Mononuclear cell (primary cell): Measurements from ENCODE around the gene ITPR1. TPM values are rescaled to one million over a fixed set of nuclear protein-coding genes. Genes with fewer than 3 reads are reported as not detected.

ENCODE experiments used
- H3K27me3 ChIP-seq: 2 replicates; pipeline ENCODE4 v1.6.0; 2011; ENCODE audit warnings: low read length, control low read depth; ENCODE audit not compliant: insufficient read depth
- H3K4me1 ChIP-seq: 2 replicates; pipeline ENCODE4 v1.5.1; 2011; ENCODE audit warnings: mild to moderate bottlenecking, low read length, control low read depth; ENCODE audit not compliant: insufficient read depth
- H3K4me3 ChIP-seq: 2 replicates; pipeline ENCODE4 v1.5.1; 2011; ENCODE audit warnings: mild to moderate bottlenecking, low read length, moderate library complexity
- H3K9me3 ChIP-seq: 2 replicates; pipeline ENCODE4 v1.5.1; 2011; ENCODE audit warnings: low read depth, mild to moderate bottlenecking, control low read depth, low read length
- total RNA-seq: library from RNA; depleted of rRNA; stranded (reverse); fragments of >200 nt; gene quantifications from one replicate; pipeline ENCODE4 v1.2.3, GENCODE V29; 2012

ITPR1 gene
- total RNA-seq, 1 donor = 116 TPM

DNA sequence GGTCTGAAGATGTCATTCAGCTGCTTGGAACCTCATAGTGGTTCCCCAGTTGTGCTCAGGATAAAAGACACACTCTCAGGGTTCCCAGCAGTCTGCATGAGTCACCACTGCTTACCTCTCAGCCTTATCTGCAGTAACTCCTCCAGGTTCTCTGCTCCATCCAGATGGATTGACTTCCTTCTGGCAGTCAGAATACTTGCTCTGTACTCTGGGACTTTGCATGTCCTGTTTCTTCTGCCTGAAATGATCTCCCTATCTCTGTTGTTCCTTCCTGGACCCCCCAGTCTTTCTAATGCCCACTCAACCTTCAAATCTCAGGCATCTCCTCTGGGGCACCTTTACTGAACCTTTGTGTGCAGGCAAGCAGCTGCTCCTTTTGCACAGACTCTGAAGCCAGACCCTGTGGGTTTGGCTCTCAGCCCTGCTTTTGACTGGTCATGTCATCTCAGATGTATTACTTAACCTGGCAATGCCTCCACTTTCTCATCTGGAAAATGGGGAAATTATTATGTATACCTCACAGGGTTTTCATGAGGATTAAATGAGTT lies 38.4 kb downstream of the ITPR1 start:
- Histone ChIP-seq H3K4me1 (peaks cover 77% of the 10 kb centered on the region), H3K9me3 (no peaks in the 10 kb centered on the region), H3K4me3 (no peak overlapping the region), H3K27me3 (no peaks in the 10 kb centered on the region)

DNA sequence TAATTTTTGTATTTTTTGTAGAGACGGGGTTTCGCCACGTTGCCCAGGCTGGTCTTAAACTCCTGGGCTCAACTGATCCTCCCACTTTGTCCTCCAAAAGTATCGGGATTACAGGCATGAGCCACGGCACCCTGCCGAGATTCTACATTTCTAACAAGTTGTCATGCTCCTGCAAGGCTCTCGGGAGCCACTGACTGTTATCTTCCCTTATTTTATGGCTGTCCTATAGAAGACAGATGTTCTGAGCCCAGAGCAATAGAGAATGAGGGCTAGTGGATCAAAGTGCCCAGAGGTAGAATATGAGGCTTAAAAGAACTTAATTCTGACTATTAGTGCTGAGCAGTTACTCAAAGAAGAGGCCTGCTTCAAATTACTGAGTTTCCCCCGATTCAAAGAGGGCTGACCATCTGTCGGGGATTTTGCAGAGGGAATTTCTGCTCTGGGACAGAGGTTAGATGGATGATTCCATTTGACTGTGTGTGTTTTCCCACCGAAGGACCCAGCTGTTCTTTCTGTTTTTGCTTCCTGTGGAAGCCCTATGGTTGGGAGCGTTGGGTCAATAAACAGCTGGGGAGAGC lies 39.5 kb downstream of the ITPR1 start:
- Histone ChIP-seq H3K9me3 (no peaks in the 10 kb centered on the region), H3K27me3 (no peaks in the 10 kb centered on the region), H3K4me1 (peaks cover 67% of the 10 kb centered on the region), H3K4me3 (no peak overlapping the region)

- H3K9me3 ChIP-seq = peaks cover 6% of the 10 kb centered on the region
- peaks cover 55% of the 10 kb centered on the region for H3K4me1 ChIP-seq
- H3K4me3 ChIP-seq = no peak overlapping the region
- H3K27me3 ChIP-seq = no peaks in the 10 kb centered on the region
These were observed 40.6 kb downstream of the ITPR1 start for GRCh38 chr3:4533489-4534443.

DNA sequence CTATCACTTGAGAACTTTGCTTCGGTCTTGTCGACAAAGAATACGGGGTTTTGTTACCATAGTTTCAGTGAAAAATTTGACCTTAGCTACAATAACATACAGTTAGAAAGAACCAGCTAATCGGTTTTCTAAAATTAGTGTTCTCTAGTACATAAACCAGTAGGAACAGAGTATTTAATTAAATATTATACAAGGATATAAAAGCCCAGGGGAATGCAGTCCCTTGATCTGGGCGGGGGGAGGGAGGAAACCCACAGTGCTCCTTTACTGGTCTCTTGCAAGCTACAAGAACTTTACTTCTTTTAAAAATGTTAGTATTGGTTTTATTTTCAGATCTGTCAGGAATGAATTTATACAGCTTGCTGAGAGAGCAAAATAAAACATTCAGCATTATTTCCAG lies 41.8 kb downstream of the ITPR1 start:
- Histone ChIP-seq H3K4me3 (no peak overlapping the region), H3K27me3 (no peaks in the 10 kb centered on the region), H3K9me3 (peaks cover 6% of the 10 kb centered on the region), H3K4me1 (peaks cover 44% of the 10 kb centered on the region)

DNA sequence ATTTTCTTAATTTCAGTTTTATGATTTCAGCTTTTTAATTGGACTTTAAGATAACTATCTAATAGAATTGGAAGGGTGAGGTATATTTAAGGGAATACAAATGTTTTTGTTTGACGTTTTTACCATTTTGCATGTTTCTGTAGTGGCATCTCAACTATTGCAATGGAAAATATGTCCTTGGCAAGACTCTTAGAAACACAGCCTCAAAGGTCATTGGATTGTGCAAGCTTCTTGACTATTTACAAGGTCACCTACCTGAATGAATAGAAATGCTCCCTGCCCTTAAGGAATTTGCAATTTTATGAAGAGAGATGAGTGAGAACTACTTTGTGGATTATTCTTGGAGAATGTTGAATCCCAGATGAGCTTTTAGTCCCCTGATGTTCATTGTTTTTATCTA lies 43.1 kb downstream of the ITPR1 start:
- H3K9me3 ChIP-seq = peaks cover 6% of the 10 kb centered on the region
- H3K27me3 ChIP-seq = no peaks in the 10 kb centered on the region
- H3K4me1 ChIP-seq = peaks cover 30% of the 10 kb centered on the region
- H3K4me3 ChIP-seq = no peak overlapping the region

GRCh38 chr3:4540267-4540666 lies 47.1 kb downstream of the ITPR1 start:
- Histone ChIP-seq H3K27me3 (no peaks in the 10 kb centered on the region), H3K4me3 (no peak overlapping the region), H3K4me1 (peaks cover 3% of the 10 kb centered on the region), H3K9me3 (peaks cover 6% of the 10 kb centered on the region)

DNA sequence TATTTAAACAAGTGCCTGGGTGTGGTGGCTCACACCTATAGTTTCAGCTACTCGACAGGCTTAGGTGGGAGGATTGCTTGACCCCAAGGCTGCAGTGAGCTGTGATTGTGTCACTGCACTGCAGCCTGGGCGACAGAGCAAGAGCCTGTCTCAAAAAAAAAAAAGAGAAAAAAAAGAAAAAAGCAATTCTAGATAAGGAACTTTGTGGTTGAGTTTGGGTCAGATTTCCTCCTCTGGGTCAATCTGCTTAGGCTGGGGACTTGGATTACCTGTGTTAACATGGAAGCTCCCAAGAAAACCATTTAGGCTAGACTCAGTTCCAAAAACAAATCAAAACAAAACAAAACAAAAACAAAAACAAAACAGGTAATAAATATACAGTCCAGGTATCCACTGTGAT lies 50.0 kb downstream of the ITPR1 start:
- Histone ChIP-seq H3K9me3 (peaks cover 5% of the 10 kb centered on the region), H3K27me3 (no peaks in the 10 kb centered on the region), H3K4me3 (no peak overlapping the region), H3K4me1 (peaks cover 3% of the 10 kb centered on the region)

- Histone ChIP-seq H3K27me3 (no peaks in the 10 kb centered on the region), H3K4me1 (peaks cover 3% of the 10 kb centered on the region), H3K4me3 (no peak overlapping the region), H3K9me3 (no peaks in the 10 kb centered on the region)
These were observed 53.4 kb downstream of the ITPR1 start for GRCh38 chr3:4546346-4547178.

GRCh38 chr3:4547799-4548198 lies 54.7 kb downstream of the ITPR1 start:
- Histone ChIP-seq H3K4me1 (peaks cover 3% of the 10 kb centered on the region), H3K9me3 (no peaks in the 10 kb centered on the region), H3K27me3 (no peaks in the 10 kb centered on the region), H3K4me3 (no peak overlapping the region)

DNA sequence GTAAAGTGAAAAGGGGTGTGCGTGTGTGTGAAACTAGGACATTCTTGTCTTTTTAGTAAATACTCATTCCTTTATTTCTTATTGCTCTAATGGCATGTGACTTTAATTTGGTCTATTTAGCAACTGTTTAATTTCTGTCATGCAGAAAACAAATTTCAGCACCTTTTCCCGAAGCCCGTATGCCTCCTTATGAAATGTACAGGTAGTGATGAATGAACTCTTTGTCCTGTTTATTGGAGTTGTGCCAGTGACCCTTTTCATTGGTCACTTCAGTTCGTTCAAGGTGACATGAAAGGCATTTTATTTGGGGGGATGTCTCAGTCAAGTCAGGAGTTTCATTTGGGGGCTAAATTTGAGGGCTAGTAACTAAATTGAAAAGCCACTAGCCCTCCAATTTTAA lies 55.2 kb downstream of the ITPR1 start:
- no peaks in the 10 kb centered on the region for H3K4me1 ChIP-seq
- no peak overlapping the region for H3K4me3 ChIP-seq
- no peaks in the 10 kb centered on the region for H3K27me3 ChIP-seq
- no peaks in the 10 kb centered on the region for H3K9me3 ChIP-seq

DNA sequence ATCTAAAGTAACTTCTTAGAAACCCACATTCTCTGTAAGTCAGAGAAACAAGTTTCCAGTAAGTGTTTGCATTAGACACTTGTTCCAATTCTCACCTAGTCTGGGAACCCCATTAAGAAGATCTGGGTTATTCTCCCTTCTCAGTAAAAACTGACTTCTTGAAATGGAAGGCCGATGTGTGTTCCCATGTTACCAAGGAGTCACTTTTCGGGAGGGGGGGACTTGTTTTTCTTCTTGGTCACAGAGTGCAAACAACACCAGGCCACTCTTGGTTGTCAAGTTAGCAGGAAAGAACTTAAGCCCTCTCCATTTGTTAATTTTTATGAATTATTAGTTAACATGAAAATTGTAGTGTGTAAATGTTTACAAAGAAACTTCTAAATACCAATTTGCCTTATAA lies 55.6 kb downstream of the ITPR1 start:
- no peaks in the 10 kb centered on the region for H3K4me1 ChIP-seq
- H3K27me3 ChIP-seq = no peaks in the 10 kb centered on the region
- H3K4me3 ChIP-seq = no peak overlapping the region
- no peaks in the 10 kb centered on the region for H3K9me3 ChIP-seq

DNA sequence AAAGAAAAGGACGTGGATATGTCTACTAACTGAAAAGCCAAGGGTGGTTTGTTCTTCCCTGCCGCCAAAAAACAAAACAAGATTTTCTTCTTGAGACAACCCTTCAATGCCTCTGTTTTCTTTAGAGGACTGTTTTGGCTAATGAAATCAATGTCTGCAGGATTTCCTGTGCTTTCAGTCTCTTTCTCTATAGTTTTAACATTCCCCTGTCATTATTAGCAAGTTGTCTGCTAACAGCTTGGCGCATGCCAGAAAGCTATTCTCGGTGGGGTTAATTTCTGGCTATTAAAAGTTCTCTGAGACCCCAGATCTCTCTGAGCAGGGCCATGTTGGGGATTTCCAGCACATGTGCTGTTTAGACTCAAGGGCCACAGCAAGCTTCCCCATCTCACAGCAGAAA lies 56.7 kb downstream of the ITPR1 start:
- H3K4me1 ChIP-seq = no peaks in the 10 kb centered on the region
- H3K4me3 ChIP-seq = no peak overlapping the region
- no peaks in the 10 kb centered on the region for H3K27me3 ChIP-seq

DNA sequence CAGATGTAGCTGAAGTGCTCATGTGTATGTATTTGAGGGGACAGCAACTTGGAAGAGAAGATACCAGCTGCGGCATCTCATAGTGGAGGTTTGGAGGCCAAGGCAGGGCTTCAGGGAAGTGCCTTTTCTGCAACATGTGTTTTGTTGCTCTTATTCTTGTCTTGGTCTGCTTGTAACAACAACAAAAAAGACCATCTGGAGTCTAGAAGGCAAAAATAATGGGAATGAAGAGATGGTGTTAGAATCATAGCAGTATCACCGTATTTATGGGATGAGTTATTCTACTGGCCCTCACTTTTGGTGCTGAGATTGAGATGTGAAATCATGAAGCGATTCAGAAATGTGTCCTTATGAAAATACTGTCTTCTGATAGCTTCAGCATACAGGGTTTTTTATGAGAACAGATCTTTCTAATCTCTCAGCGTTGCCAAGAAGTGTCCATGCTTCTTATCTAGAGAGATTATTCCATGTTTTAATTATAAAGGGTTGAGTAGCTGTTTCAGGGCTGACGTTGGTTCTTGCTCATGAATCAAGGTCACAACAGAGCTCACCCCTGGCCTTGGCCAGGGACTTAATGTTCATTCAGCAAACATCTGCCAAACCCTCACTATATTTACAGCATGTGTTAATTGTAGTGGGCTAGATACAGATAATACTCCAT lies 58.0 kb downstream of the ITPR1 start:
- H3K4me1 ChIP-seq = no peaks in the 10 kb centered on the region
- H3K4me3 ChIP-seq = no peak overlapping the region
- no peaks in the 10 kb centered on the region for H3K9me3 ChIP-seq
- H3K27me3 ChIP-seq = no peaks in the 10 kb centered on the region

More for the DNA sequence above, 56.7 kb downstream of the ITPR1 start:
- H3K9me3 ChIP-seq = no peaks in the 10 kb centered on the region

DNA sequence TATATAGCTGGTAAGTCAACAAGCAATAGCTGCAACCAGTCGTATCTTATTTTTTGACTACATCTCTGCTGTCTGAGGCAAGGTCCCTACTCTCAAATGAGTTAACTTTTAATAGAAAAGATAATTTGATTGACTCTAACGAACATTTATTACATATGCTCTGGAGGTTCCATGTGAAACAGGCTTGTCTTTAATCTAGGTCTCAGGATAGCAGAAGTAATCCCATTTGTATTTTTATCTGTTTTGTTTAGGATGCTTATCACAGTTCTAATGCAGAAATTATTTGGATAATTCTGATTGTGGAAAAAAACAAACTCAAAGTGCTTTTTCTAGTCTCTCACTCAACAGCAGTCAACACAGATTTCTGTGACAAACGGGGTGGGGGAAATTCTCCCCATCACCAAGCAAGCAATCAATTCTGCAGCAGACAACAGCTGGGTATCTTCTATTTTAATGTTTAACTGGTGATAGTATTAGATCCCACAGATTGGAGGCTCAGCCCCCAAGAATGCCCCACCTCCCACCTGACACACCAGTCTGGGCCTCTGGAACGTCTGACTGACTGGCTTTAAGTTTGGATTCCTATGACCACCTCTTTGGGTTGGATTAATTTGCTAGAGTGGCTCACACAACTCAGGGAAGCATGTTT lies 58.8 kb downstream of the ITPR1 start:
- Histone ChIP-seq H3K4me1 (no peaks in the 10 kb centered on the region), H3K27me3 (no peaks in the 10 kb centered on the region), H3K4me3 (no peak overlapping the region), H3K9me3 (no peaks in the 10 kb centered on the region)
